Stimulated activated CD4-positive, alpha-beta T cell treated with anti-CD3 and anti-CD28 coated beads, Interleukin-1b, Interleukin-23, amount 100 ng/mL, for 4 hours (primary cell): Measurements from ENCODE around the gene CIAO2B.

Source experiments
- DNase-seq, 2 donors: peaks; one replicate each; pipeline ENCODE4 v3.0.0-alpha.2; 2020; ENCODE audit warnings: low read depth in 2 of 2

The CIAO2B gene

DNA sequence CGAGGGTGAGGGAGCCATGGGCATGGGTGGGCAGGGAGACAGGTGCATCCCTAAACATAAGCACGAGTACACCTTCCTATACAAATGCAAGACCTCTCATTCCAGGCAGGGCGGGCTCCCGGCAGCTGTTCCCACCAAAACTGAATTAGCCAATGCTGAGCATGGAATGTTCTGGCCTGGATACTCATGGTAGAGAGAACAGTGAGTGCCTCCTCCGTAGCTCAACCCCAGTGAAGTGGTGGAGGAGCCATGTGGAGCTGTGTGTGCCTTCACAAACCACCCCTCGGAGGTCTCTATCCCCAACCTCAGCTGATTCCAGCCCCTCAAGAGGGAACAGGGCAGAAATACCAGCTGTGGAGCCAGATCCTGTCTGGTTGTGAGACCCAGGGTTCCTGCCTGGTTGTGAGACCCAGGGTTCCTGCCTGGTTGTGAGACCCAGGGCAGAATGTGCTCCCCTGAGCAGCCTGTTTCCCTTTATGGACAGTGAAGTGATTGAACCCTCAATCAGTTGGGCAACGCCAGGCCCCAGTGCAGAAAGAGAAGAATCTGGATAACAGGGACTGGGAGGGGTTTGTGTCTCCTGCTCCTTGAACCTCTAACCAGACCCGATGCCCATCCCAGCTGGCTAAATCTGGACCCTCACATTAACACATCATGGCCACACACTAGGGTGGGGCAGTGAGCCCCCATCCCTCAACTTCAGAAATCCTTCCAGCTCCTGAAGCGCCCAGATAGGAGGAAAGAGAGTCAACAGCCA is 13.1 kb downstream of the CIAO2B start:
- no peak for DNase-seq

- DNase-seq, result no peak
These were observed 14.0 kb downstream of the CIAO2B start for GRCh38 chr16:66920299-66920590.

DNA sequence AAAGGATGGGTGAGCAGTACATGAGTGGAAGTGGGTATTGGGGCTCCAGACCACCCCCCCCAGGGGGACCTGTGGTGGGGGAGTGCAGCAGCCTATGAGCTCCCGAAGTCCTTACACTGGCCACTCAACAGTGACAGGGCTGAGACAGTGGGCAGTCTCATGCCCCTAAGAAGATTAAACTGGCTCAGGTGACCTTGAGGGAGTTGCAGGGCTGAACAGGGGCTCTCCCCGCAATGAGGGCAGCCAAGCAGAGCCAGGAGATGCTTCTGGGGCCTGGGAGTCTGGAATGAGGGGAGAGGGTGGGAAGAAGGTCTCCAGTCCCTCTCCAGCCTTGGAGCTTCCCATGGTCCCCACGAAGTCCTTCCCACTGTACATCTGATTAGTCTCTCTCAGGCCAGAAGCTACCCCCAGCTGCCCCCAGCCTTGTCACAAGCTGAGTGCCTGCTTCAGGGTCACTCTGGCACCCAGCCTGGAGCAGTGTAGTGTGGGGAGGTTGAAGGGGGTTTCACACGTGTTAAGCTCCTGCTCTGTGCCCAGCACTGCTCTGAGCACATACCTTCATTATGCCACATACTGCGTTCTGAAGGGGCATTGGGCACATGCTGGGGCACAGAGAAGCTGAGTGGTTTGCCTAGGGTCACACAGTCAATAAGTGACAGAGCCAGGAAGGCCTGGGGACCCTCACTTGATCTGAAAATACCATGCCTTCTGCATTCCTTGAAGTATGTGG is 14.5 kb downstream of the CIAO2B start:
- DNase-seq, result no peak

GRCh38 chr16:66918803-66919568 is 15.2 kb downstream of the CIAO2B start, which contains the start of gene CDH16:
CDH16 (minus strand) TSS chr16:66918885; CDS start chr16:66918065, 820 bp downstream.
- no peak for DNase-seq

- no peak for DNase-seq
These were observed 15.8 kb downstream of the CIAO2B start for GRCh38 chr16:66918355-66918754.

- DNase-seq, result no peak
These were observed 16.5 kb downstream of the CIAO2B start for GRCh38 chr16:66917741-66918140.

DNA sequence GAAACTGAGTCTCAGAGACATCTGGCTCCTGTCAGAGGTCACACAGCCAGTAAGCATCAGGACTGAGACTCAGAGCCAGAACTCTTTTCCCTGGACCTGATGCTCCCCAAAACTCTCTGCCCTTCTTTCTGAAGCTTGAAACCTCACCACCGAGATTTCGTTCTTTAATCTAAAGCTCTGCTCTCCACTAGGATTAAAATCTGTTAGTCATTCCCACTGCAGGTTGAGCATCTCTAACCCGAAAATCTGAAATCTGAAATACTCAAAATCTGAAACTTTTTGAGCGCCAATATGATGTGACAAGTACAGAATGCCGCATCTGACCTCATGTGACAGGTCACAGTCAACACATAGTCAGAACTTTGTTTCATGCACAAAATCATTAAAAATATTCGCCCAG is 17.7 kb downstream of the CIAO2B start:
- no peak for DNase-seq

- no peak for DNase-seq
These were observed 19.2 kb downstream of the CIAO2B start for GRCh38 chr16:66915041-66915440.

DNA sequence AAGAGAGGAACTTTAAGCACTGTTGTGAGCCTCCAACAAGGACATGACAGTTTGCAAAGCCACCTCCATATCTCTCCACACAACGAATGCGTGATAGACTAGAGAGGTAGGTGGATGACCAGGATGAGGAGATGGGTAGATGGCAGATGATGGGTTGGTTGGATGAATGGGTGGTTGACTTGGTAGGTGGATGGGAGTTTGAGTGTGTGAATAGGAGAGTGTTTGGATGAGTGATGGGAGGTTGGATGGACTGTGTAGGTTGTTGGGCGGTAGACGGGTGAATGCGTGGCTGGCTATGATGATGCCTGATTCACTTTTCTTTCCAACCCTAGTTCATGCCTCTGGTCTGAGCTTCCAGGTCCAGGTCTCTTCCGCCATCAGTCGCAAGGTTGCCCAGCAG is 19.7 kb downstream of the CIAO2B start:
- DNase-seq, result no peak

GRCh38 chr16:66913711-66914110 is 20.5 kb downstream of the CIAO2B start:
- no peak for DNase-seq

DNA sequence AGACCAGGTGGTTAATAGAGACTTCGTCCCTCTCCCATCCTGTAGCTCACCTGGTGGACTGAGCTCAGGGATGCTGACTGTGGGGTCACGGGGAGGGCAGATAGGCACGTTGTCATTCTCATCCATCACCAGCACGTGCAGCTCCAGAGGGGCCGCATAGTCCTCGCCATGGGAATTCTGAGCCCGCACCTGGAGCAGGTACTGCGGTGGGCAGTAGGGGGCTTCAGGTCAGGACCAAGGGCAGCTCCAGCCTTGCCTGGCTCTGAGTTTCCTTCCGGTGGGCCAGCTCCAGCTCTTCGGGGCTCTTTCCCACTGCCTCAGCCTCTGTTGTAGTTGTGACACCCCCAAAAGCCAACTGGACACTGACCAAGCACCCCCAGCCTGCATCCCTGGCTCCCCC is 21.1 kb downstream of the CIAO2B start:
- no peak for DNase-seq

DNA sequence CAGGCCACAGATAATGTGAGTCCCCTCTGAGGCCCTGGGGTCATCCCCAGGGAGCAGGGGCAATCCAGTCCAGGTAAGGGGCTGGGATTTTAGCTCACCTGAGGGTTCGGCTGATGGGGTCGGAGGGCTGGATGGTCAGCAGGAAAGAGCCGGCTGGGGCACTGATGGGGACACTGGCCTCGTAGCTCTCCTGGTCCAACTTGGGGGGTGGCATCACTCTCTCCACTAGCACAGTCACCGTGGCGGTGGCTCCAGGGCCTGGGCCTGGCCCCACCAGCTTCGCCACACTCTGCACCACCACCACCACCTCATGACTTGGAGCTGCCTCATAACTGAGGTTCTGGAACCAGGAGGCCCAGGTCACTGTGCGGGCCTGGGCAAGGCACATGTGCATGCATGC is 22.4 kb downstream of the CIAO2B start:
- no peak for DNase-seq

- no peak for DNase-seq
These were observed 23.1 kb downstream of the CIAO2B start for GRCh38 chr16:66911112-66911511.

GRCh38 chr16:66910175-66910940 is 23.8 kb downstream of the CIAO2B start:
- no peak for DNase-seq

GRCh38 chr16:66908762-66909559 is 25.2 kb downstream of the CIAO2B start:
- DNase-seq, result no peak

DNA sequence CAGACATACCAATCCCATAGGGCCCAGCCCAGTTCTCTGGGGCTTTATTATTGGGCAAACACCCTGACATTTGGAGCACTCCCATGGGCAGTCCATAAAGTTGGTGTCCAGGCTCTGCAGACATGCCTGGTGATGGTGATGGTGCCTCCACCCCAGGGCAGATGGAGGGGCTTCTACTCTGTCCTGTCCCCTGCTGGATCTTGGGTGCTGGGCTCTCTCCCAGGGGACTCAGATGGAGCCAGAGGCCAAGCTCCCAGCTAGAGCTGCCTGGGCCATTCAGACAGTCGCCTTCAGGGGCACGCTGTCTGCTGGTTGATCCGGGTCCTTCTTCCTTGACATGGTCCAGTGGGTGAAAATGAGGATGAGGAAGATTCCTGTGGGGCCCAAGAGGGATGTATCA is 26.1 kb downstream of the CIAO2B start:
- no peak for DNase-seq

DNA sequence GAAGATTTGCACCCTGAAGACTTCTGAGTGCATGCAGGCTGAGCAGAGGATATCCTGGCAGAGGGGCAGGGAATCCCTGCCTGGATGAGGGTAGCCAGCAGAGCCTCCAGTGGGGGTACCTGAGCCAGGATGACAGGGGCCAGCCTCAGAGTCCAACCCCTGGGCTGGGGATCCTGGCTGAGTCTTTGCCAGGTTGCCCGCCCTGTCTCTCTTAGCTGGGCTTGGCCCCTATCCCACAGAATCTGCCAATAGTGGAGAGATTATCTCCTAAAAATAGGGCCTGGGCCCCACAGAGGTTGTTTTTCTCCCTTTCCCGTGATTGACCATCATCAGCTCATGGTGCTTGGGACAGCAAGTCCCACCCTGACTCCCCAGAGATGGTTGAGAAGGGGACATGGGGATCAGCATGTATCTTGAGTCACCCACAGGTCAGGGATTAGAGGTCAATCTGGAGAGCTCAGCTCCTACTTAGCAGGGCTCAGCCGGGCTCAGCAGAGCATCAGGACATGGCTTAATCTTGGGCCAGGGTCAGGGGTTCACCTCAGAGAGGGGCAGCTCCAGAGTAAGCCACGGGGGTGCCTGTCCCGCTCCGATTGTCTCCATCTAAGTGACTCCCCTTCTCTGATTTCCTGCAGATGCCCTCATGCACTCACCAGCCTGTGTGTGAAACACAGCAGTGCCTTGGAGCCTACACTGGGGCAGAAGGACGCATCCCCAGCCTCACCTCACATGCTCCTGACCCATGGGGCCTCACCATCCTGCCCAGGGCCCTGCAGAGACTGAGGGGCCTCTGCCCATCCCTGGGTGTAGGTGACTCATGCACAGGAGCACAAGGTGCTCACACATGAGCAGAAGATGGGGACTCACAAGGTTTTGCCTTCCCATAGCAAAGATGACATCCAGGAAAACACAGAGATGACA is 27.0 kb downstream of the CIAO2B start:
- no peak for DNase-seq

DNA sequence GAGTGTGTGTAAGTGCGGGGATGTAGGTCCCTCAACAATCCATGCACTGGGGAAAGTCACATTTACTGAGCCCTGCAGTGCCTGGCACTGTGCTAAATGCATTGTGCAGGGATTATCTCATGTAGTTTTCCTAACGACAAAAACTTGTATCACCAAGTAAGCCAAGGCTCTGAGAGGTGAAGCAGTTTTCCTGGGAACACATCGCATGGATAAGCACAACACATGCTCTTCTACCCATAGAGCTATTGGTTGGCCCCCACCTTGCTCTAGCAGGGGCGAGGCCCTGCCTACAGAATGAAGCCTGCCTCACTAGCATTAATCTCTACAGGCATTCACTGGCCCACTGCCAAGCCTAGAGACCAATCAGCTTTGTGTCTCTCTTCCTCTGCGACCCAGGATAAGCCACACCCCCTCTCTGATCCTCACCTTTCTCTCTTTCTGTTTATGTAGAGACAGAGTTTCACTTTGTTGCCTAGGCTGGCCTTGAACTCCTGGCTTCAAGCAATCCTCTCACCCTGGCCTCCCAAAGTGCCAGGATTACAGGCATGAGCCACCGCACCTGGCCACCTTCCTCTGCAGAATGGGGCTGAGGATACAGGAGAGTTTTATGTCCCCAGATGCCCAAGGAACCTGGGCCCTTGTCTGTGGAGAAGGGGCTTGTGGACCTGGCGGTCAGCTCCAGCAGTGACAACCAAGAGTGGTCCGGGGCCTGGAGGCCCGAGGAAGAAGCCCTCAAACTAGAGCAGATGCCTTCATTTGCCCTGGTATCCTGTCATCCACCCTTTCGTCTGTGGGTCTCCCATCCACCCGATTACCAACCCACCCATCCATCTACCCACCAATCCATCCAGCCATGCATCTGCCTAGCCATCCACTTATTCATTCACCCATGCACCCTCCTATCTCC is 28.3 kb downstream of the CIAO2B start:
- no peak for DNase-seq
